ENCODE measurements around the gene RASA3. TPM values are rescaled to one million over a fixed set of nuclear protein-coding genes. Genes with fewer than 3 reads are reported as not detected.

The RASA3 gene
- total RNA-seq, 1 experiment from 2014 or later, result 18.6 TPM

DNA sequence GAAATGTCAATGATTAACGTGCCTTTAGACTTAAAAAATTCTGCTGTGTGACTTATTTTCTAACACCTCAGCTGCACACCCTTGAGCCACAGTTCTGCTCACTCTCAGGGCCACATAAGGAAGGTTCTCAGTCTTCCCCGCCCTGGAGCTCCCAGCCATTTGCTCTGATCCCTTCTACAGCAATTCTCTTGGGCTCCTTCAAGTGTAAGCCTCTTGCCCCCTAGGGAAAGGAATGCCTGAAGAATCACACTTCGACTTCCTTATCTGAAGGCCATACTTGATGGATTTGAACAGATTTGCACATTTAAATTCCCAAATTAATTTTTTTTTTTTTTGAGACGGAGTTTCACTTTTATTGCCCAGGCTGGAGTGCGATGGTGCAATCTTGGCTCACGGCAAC is 44.2 kb downstream of the RASA3 start:
- ATAC-seq (no peak), DNase-seq (ENCODE audit: low read depth, low spot score) (no peak)
- Histone ChIP-seq H3K9me3 (ENCODE audit: control insufficient read depth in 1 of 2, insufficient read depth in 1 of 2, low read depth in 1 of 2, low read length in 2 of 2) (peaks cover 0 to 12% of the 10 kb centered on the region in 2 experiments; a peak in 2 of 4 replicates), H2AFZ (ENCODE audit: low read depth, low read length, poor library complexity, severe bottlenecking) (no peak overlapping the region), H3K4me1 (ENCODE audit: control insufficient read depth in 1 of 2, insufficient read depth in 2 of 2, low read length in 2 of 2) (no peaks in the 10 kb centered on the region), H3K9me2 (ENCODE audit: insufficient read depth) (no peaks in the 10 kb centered on the region), H3K4me2 (ENCODE audit: low read length) (no peak overlapping the region), H4K20me1 (ENCODE audit: insufficient read depth) (no peaks in the 10 kb centered on the region), H3K9ac (ENCODE audit: low read length) (no peak overlapping the region), H3K79me2 (ENCODE audit: insufficient read depth, low read length) (peaks cover 8% of the 10 kb centered on the region; the same call in 1 of the 2 replicates), H3K27me3 (ENCODE audit: insufficient read depth, low read length) (no peaks in the 10 kb centered on the region), H3K4me3 (replicated peaks in 1 of 2; ENCODE audit: low read depth in 1 of 2, low read length in 2 of 2) (no peak overlapping the region), H3K36me3 (ENCODE audit: control insufficient read depth in 1 of 2, insufficient read depth in 2 of 2, low read length in 2 of 2) (no peaks in the 10 kb centered on the region), H3K27ac (ENCODE audit: low read depth, low read length) (no peak overlapping the region)
- CTCF ChIA-PET, result no interaction called here
- TF ChIP-seq CBX3 (IDR thresholded peaks at IDR 0.05; ENCODE audit: low read depth), result no peak
- TF ChIP-seq ZNF274 (IDR thresholded peaks at IDR 0.05; ENCODE audit: low read depth, low read length), result no peak
- TF ChIP-seq, protein P1, sequence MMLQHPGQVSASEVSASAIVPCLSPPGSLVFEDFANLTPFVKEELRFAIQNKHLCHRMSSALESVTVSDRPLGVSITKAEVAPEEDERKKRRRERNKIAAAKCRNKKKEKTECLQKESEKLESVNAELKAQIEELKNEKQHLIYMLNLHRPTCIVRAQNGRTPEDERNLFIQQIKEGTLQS (IDR thresholded peaks at IDR 0.05), result no peak
- no peak for TF ChIP-seq CEBPB (IDR thresholded peaks at IDR 0.05; ENCODE audit: low read depth)
- no peak for TF ChIP-seq ZBTB33 (IDR thresholded peaks at IDR 0.05; ENCODE audit: extremely low read depth, insufficient replicate concordance, low read length)
- TF ChIP-seq, protein P2, sequence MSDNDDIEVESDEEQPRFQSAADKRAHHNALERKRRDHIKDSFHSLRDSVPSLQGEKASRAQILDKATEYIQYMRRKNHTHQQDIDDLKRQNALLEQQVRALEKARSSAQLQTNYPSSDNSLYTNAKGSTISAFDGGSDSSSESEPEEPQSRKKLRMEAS (IDR thresholded peaks at IDR 0.05), result no peak
- no peak for TF ChIP-seq SIN3A (IDR thresholded peaks at IDR 0.05; ENCODE audit: low read depth)
- TF ChIP-seq SP1 (IDR thresholded peaks at IDR 0.05; ENCODE audit: low read depth), result no peak
- TF ChIP-seq EGR1 (IDR thresholded peaks at IDR 0.05; ENCODE audit: low read depth), result no peak
- TF ChIP-seq RAD21 (IDR thresholded peaks at IDR 0.05; ENCODE audit: low read depth), result no peak
- no peak for TF ChIP-seq SRF (IDR thresholded peaks at IDR 0.05; ENCODE audit: low read depth)
- no peak for TF ChIP-seq TCF7L2 (IDR thresholded peaks at IDR 0.05; ENCODE audit: borderline replicate concordance, extremely low read depth, insufficient read depth, insufficient read length)
- intact Hi-C loops (cut with micrococcal nuclease), result no loop called here
- POLR2A ChIA-PET, result no interaction called here
- BruUV-seq (replicated peaks), result no TSS peak
- RAD21 ChIA-PET (ENCODE audit: low non-redundant PET in 1 of 2, low total read pairs in 2 of 2, uncharacterized antibody in 2 of 2, unreplicated experiment in 2 of 2), result no interaction called here

Data from HCT116 (cell line).